LNCAP (cell line): ENCODE measurements around the gene ADCY10.

ENCODE experiments used
- CTCF ChIP-seq: fragments of 450-650 bp; IDR thresholded peaks from 2 replicates; pipeline ENCODE4 v1.5.1; 2017; ENCODE audit warnings: mild to moderate bottlenecking

The ADCY10 gene

GRCh38 chr1:167878372-167879160 lies 35.4 kb downstream of the ADCY10 start:
- no peak for TF ChIP-seq CTCF

- no peak for TF ChIP-seq CTCF
These were observed 37.2 kb downstream of the ADCY10 start for GRCh38 chr1:167876597-167877175.

GRCh38 chr1:167871331-167871730 lies 42.6 kb downstream of the ADCY10 start:
- no peak for TF ChIP-seq CTCF

GRCh38 chr1:167864392-167865032 lies 49.4 kb downstream of the ADCY10 start:
- TF ChIP-seq CTCF: no peak

- no peak for TF ChIP-seq CTCF
These were observed 50.0 kb downstream of the ADCY10 start for GRCh38 chr1:167863921-167864279.

- no peak for TF ChIP-seq CTCF
These were observed 51.4 kb downstream of the ADCY10 start for GRCh38 chr1:167862432-167863076.

- TF ChIP-seq CTCF: no peak
These were observed 52.1 kb downstream of the ADCY10 start for GRCh38 chr1:167861664-167862381.
